Erythroblast (primary cell): ENCODE measurements around the gene EDARADD.
"Not testable (repeated sequence)": the region's sequence is repeated elsewhere in the genome, so short reads cannot be mapped to it uniquely, and the experiment has no call there.

ENCODE experiments used
- GATA1 ChIP-seq: IDR thresholded peaks from 2 replicates; pipeline ENCODE4 v1.6.1; 2011; ENCODE audit warnings: low read depth, mild to moderate bottlenecking, control low read depth, low read length, moderate library complexity
- POLR2A ChIP-seq: IDR thresholded peaks from 2 replicates; pipeline ENCODE4 v1.6.1; 2011; ENCODE audit warnings: mild to moderate bottlenecking, low read length

GRCh38 chr1:236504338-236504737 lies 110.3 kb downstream of the EDARADD start:
- not testable (repeated sequence) for TF ChIP-seq POLR2A, GATA1
